Mammary epithelial cell (primary cell): ENCODE data around the gene LOXL1.

Experiments used
- CTCF ChIP-seq, 2 donors: IDR thresholded peaks in 1 of 2; conservative IDR thresholded peaks in 1 of 2; 2 replicates each; pipeline ENCODE4 v1.5.1; 2011 to 2012; ENCODE audit warnings: inconsistent platforms in 2 of 2, low read length in 2 of 2, mild to moderate bottlenecking in 2 of 2, control low read depth in 1 of 2, low read depth in 1 of 2; ENCODE audit not compliant: insufficient read depth in 1 of 2; ENCODE audit errors: extremely low read depth in 1 of 2
- EZH2 ChIP-seq: IDR thresholded peaks from 2 replicates; pipeline ENCODE4 v1.6.1; 2012; ENCODE audit warnings: low read length, inconsistent platforms, borderline replicate concordance

DNA sequence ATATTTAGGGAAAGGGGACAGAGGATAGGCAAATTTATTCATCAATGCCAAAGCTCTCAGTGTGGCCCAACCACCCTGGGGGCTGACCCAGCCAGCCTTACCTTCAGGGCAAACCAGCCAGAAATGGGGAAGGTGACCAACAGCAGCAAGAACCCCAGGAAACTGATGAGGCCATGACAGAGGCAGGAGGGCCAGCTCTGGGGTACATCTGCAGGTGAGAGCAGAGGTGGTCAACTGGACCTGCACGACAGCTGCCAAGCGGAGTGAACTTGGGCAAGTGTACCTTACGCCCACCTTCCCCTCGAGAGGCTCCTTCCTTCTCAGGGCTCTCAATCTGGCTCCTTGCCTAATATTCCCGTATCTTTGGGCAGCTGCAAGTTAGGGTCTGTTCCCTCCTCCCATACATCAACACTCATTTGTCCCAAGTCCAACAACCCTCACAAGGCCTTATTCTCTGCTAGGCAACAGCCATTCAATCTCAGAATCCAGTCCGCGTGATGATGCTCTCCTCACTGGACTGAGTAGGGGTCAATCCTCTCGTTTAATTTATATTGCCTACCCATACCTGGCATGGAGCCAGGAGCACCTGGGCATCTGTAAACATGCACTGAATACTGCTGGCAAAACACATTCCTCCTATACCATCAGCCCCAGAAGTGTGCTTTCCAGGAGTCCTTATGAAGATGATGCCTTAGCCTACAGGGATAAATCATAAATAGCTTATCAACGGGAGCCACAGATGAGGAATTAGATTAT is 64.2 kb downstream of the LOXL1 start:
- TF ChIP-seq CTCF (conservative IDR thresholded peaks at IDR 0.05 in 1 of 2, IDR thresholded peaks at IDR 0.05 in 1 of 2; ENCODE audit: extremely low read depth in 1 of 2, insufficient read depth in 1 of 2, low read depth in 1 of 2, low read length in 2 of 2) (no peak), EZH2 (no peak)
